Kidney (tissue), 14 donors: Measurements from ENCODE around the gene GRIP2. TPM values are rescaled to one million over a fixed set of nuclear protein-coding genes. Genes with fewer than 3 reads are reported as not detected.

Experiments used
- DNase-seq, 5 donors: peaks; one replicate each; pipeline ENCODE4 v3.0.0-alpha.2; 2013 to 2020
- FAIRE-seq: peaks from 2 replicates; lab custom pipeline; 2012; peaks lifted over from hg19 to GRCh38; lab: Jason Lieb, UNC
- H3K27ac ChIP-seq, 2 donors: one replicate each; pipeline ENCODE4 v1.7.0; 2013; ENCODE audit warnings: low read depth in 2 of 2, low read length in 2 of 2, inconsistent platforms in 1 of 2
- H3K27me3 ChIP-seq: one replicate; pipeline ENCODE4 v1.7.1; 2013; ENCODE audit warnings: low read length, inconsistent platforms; ENCODE audit not compliant: control insufficient read depth, insufficient read depth
- H3K36me3 ChIP-seq, 3 donors: one replicate each; pipeline versions ENCODE4 v1.7.0 to v1.7.1; 2013; ENCODE audit warnings: low read length in 3 of 3, control low read depth in 1 of 3, inconsistent platforms in 1 of 3; ENCODE audit not compliant: insufficient read depth in 3 of 3, control insufficient read depth in 2 of 3
- H3K4me1 ChIP-seq, 3 donors: one replicate each; pipeline versions ENCODE4 v1.7.0 to v1.7.1; 2013; ENCODE audit warnings: low read length in 3 of 3, inconsistent platforms in 1 of 3, low read depth in 1 of 3; ENCODE audit not compliant: control insufficient read depth in 2 of 3, insufficient read depth in 2 of 3
- H3K4me3 ChIP-seq, 3 donors: one replicate each; pipeline versions ENCODE4 v1.7.0 to v1.8.1; 2013; ENCODE audit warnings: low read length in 3 of 3, control low read depth in 1 of 3, inconsistent platforms in 1 of 3
- H3K9ac ChIP-seq, 3 donors: one replicate each; pipeline versions ENCODE4 v1.7.0 to v1.7.1; 2013; ENCODE audit warnings: low read length in 3 of 3, control low read depth in 1 of 3, inconsistent platforms in 1 of 3
- H3K9me3 ChIP-seq, 3 donors: one replicate each; pipeline versions ENCODE4 v1.7.0 to v1.7.1; 2013; ENCODE audit warnings: low read length in 3 of 3, control low read depth in 1 of 3, inconsistent platforms in 1 of 3; ENCODE audit not compliant: control insufficient read depth in 2 of 3, insufficient read depth in 1 of 3
- CTCF ChIP-seq: IDR thresholded peaks from 3 replicates; pipeline ENCODE4 v1.5.1; 2012; ENCODE audit warnings: mild to moderate bottlenecking, moderate library complexity, borderline replicate concordance; ENCODE audit not compliant: insufficient read depth; ENCODE audit errors: extremely low read depth
- intact Hi-C: fragments of 100-400 bp; cut with DNase I; formaldehyde crosslinking; loops from one replicate; pipeline ENCODE4 v1.11.1; 2022
- polyA plus RNA-seq: library from polyadenylated mRNA; stranded (reverse); fragments of 350-450 nt; fragmentation: Illumina TruSeq; extraction: RNeasy Lipid Tissue Mini Kit (QIAGEN cat#74804); gene quantifications from one replicate; pipeline ENCODE4 v1.2.3, GENCODE V29; 2014; ENCODE audit warnings: low read depth, low replicate concordance; ENCODE audit not compliant: insufficient read depth
- total RNA-seq: library from RNA; stranded (reverse); fragmentation: NEBNext Ultra II Directional; extraction: Animal tissue kit (Norgen Biotek cat#: 25700); gene quantifications from one replicate; pipeline ENCODE4 v1.2.1, GENCODE V29; 2021
- donor health status: control.
- donor health status: control.
- donor health status: control.
- donor health status: control.
- donor health status: control.
- donor health status: DM: yes; HTN: yes; CAD: no.
- donor health status: Normal renal cell carcinoma (clear cell type).

GRIP2 gene
- total and polyA plus RNA-seq, 2 donors from 2014 or later = 3.0 to 3.2 TPM

DNA sequence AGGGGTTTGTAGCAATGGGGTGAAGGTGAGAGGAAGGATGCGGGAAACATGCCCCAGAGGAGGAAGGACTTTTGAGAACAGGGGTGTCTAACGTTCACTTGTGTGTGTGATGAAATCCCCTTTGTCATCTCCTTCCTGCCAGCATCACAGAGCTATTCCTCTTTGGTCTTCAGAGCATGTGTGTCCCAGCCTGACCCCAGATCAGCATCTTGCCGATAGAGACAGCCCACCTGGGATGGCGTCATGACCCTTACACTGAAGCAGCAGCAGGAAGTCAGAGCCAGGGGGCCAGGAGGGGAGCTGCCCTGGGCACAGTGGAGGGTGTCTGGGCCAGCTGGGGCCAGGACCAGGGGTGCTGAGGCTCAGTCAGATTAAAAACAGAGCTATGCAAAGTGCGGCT, 29.9 kb upstream of the GRIP2 start:
- Histone ChIP-seq H3K4me1 (no peaks in the 10 kb centered on the region), H3K36me3 (no peaks in the 10 kb centered on the region), H3K9ac (no peak overlapping the region), H3K9me3 (no peaks in the 10 kb centered on the region), H3K27me3 (no peaks in the 10 kb centered on the region), H3K4me3 (no peak overlapping the region), H3K27ac (no peak overlapping the region)
- TF ChIP-seq CTCF = no peak
- intact Hi-C loops = no loop called here
- DNase-seq (no peak), FAIRE-seq (no peak)

DNA sequence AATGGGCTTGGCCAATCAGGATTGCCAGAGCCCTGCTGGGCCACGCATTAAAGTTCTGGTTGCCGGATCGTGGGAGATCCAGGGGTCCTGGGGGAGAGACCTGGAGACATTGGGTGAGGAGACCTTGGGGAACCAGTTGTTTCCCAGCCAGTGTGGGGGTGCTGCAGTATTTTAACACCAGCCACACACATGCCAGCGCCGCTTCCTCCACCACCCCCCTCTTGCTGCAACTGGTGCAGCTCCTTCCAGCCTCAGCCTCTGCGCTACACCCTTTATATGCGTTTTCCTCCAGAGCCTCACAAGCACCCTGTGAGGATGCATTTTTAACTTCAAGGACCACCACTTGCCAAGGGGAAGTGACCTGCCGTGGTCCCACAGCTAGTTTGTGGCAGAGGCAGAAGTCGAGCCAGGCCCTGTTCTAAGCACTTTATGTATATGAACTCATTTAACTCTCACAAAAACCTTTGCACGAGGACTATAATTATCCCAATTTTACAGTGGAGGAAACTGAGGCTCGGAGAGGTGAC, 29.4 kb upstream of the GRIP2 start:
- H3K27me3 ChIP-seq = no peaks in the 10 kb centered on the region
- no peak for TF ChIP-seq CTCF
- H3K4me1 ChIP-seq = no peaks in the 10 kb centered on the region
- H3K36me3 ChIP-seq = no peaks in the 10 kb centered on the region
- intact Hi-C loops = no loop called here
- no peak for DNase-seq
- no peaks in the 10 kb centered on the region for H3K9me3 ChIP-seq
- no peak overlapping the region for H3K9ac ChIP-seq
- H3K27ac ChIP-seq = no peak overlapping the region
- H3K4me3 ChIP-seq = no peak overlapping the region
- FAIRE-seq = no peak

DNA sequence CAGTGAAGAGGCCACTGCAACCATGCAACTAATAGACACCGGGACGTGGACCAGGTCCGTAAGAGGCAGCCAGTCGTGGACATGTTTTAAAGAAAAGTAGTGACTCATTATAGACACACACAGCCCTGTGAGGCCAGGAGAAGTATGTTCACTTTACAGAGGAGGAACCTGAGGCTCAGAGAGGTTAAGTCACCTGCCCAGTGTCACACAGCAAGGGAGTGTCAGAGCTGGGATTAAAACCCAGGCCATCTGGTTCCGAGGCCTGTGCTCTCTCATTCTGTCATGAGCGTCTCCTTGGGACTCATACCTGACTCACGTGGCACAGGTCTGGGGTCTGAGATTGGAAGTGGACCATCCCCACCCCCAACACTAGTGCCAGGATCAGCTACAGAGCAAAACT, 28.1 kb upstream of the GRIP2 start:
- Histone ChIP-seq H3K4me1 (no peaks in the 10 kb centered on the region), H3K9me3 (no peaks in the 10 kb centered on the region), H3K27me3 (no peaks in the 10 kb centered on the region), H3K9ac (no peak overlapping the region), H3K4me3 (no peak overlapping the region), H3K36me3 (no peaks in the 10 kb centered on the region), H3K27ac (no peak overlapping the region)
- DNase-seq (no peak), FAIRE-seq (no peak)
- intact Hi-C loops = no loop called here
- TF ChIP-seq CTCF = no peak

- H3K27me3 ChIP-seq = no peaks in the 10 kb centered on the region
- no peak for FAIRE-seq
These were observed 26.7 kb upstream of the GRIP2 start for GRCh38 chr3:14566812-14567211.

More at GRCh38 chr3:14566812-14567211, 26.7 kb upstream of the GRIP2 start:
- H3K27ac ChIP-seq = no peak overlapping the region
- no peaks in the 10 kb centered on the region for H3K9me3 ChIP-seq
- H3K4me3 ChIP-seq = no peak overlapping the region
- intact Hi-C loops = no loop called here
- no peak for TF ChIP-seq CTCF
- H3K4me1 ChIP-seq = no peaks in the 10 kb centered on the region
- H3K9ac ChIP-seq = no peak overlapping the region
- DNase-seq = no peak
- no peaks in the 10 kb centered on the region for H3K36me3 ChIP-seq
